Stimulated activated memory B cell treated with anti-CD40 and anti-IgM and Interleukin-4, amounts not matched to agents 10 μg/mL and 1 μg/mL and 100 μg/mL, for 72 hours (primary cell): ENCODE data around the gene OLFML1.

Experiments used
- ATAC-seq: fragments of 150-1000 bp; cut with Tn5 transposase; 2 replicates; pipeline ENCODE4 v1.10.0; 2021
- H3K27ac Mint-ChIP-seq: one replicate; pipeline ENCODE4 v1.8.0; 2022; ENCODE audit warnings: mild to moderate bottlenecking, mixed read lengths
- H3K27me3 Mint-ChIP-seq: one replicate; pipeline ENCODE4 v1.8.0; 2022; ENCODE audit warnings: mixed read lengths
- H3K36me3 Mint-ChIP-seq: one replicate; pipeline ENCODE4 v1.8.0; 2022; ENCODE audit warnings: mixed read lengths
- H3K4me1 Mint-ChIP-seq: one replicate; pipeline ENCODE4 v1.8.0; 2022; ENCODE audit warnings: mixed read lengths
- H3K4me3 Mint-ChIP-seq: one replicate; pipeline ENCODE4 v1.8.0; 2022; ENCODE audit warnings: mild to moderate bottlenecking, moderate library complexity, mixed read lengths
- H3K9me3 Mint-ChIP-seq: one replicate; pipeline ENCODE4 v1.8.0; 2022; ENCODE audit warnings: mixed read lengths

OLFML1 gene

DNA sequence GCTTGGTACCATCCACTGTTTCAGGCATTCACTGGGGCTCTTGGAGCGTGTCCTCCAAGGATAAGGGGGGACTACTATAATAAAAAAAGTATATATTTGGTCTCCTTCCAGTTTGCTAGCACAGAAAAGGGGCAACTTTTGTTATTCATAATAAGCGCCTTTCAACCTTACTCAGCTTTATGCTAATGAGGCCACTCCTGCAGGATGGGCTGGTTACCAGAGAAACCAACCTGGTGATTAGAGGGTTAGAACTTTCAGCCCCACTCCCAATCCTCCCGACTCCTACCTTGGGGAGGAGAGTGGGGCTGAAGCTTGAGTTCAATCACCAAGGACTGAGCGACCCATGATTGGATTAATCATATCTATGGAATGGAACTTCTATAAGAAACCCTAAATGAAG lies 60.3 kb downstream of the OLFML1 start:
- Mint-ChIP-seq H3K36me3 (peaks cover 46% of the 10 kb centered on the region), H3K9me3 (no peaks in the 10 kb centered on the region), H3K4me1 (peaks cover 86% of the 10 kb centered on the region), H3K27ac (no peak overlapping the region), H3K4me3 (no peak overlapping the region), H3K27me3 (no peaks in the 10 kb centered on the region)
- ATAC-seq: no peak

DNA sequence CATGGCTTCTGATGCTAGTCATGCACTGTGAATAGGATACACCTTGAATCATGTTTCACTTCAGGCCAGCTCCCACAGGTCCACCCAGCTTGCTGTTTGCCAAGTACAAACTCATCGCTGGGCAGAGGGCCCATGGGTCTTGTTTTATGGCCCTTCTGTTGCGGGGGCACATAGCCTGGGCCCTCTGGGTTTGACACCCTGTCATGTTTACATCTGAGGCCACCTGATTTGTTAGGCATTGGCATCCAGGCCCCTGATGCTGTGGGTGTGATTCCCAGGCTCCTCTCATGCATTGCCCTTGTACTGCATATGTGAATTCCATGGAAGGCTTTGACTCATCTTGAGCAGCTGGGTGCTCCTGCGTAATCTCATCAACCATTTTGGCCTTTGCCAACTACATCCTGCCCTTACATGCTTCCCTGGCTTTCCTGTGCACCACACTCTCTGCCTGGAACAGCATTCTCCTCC lies 61.1 kb downstream of the OLFML1 start:
- no peak overlapping the region for H3K4me3 Mint-ChIP-seq
- ATAC-seq: no peak
- peaks cover 78% of the 10 kb centered on the region for H3K4me1 Mint-ChIP-seq
- H3K27me3 Mint-ChIP-seq: no peaks in the 10 kb centered on the region
- peaks cover 53% of the 10 kb centered on the region for H3K36me3 Mint-ChIP-seq
- H3K9me3 Mint-ChIP-seq: no peaks in the 10 kb centered on the region
- H3K27ac Mint-ChIP-seq: peak overlapping the region; percentile 7

DNA sequence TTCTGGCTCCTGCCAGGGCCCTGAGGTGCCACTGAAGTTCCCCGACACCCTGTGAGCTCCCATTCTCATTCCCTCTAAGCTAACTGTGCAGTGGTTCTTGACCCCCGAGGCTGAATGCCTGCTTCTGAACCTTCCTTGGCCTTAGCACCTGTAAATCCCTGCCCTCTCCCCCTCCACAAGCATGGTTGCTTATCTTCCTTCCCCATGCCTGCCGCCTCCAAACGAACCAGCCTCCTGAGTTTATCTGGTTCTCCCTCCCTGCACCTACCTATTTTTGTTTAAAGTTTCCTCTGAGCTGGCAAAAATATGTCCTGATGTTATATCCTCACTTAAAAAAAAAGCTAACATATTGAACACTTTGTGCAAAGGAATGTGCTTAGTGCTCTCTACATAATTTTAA lies 62.4 kb downstream of the OLFML1 start:
- Mint-ChIP-seq H3K4me1 (peaks cover 67% of the 10 kb centered on the region), H3K27ac (peak overlapping the region; percentile 7), H3K36me3 (peaks cover 67% of the 10 kb centered on the region), H3K27me3 (no peaks in the 10 kb centered on the region), H3K9me3 (no peaks in the 10 kb centered on the region), H3K4me3 (no peak overlapping the region)
- no peak for ATAC-seq

DNA sequence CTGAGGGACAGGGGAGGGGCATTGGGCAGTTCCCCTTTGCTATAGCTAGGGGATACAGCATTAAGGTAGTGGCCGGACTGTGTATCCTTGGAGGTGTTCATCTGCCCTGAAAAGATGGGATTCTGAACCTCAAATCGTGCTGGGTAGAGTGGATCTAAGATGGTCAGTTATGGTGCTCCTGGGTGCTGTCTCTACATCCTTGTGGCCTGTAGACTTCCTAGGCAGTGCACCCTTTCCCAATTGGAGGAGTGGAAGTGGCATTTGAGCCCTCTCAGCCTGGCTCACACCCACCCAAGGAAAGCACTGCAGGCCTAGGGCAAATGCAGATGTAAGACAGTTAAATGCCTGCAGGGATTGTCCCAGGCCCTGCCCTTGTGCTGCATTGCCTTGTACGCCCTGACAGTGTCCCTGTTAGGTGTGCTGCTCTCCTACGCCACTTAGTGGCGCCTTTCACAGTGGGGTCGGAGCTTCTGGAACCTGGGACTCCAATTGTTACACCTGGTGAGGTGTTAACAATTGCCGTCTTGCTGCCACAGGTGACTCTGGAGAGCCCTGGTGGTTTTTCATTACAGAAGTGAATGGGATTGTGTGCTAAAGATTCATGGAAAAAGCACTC lies 63.5 kb downstream of the OLFML1 start:
- no peaks in the 10 kb centered on the region for H3K27me3 Mint-ChIP-seq
- no peak overlapping the region for H3K4me3 Mint-ChIP-seq
- H3K27ac Mint-ChIP-seq: no peak overlapping the region
- no peaks in the 10 kb centered on the region for H3K9me3 Mint-ChIP-seq
- peaks cover 58% of the 10 kb centered on the region for H3K4me1 Mint-ChIP-seq
- peaks cover 73% of the 10 kb centered on the region for H3K36me3 Mint-ChIP-seq
- peak; percentile 83 for ATAC-seq

DNA sequence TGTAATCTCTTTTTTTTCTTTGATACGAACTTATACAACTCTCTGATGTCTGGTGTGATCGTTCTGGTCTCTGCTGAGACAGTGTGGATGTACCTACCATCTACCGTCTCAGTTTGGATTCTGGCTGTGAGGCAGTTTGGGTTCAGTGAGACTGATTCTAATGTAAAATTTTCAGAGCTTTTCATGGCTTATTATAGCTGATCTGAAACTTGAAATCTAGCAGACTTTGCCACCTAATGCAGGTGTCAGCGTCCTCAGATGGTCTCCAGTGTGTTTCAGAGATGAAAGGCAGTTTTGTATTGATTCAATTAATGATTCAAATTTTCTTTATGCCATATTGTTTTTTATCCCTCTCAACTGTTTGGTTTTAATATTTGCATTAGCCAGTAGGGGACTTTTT lies 64.4 kb downstream of the OLFML1 start:
- Mint-ChIP-seq H3K4me3 (no peak overlapping the region), H3K4me1 (peaks cover 60% of the 10 kb centered on the region), H3K36me3 (peaks cover 75% of the 10 kb centered on the region), H3K9me3 (no peaks in the 10 kb centered on the region), H3K27me3 (no peaks in the 10 kb centered on the region), H3K27ac (peak overlapping the region; percentile 16)
- ATAC-seq: no peak

DNA sequence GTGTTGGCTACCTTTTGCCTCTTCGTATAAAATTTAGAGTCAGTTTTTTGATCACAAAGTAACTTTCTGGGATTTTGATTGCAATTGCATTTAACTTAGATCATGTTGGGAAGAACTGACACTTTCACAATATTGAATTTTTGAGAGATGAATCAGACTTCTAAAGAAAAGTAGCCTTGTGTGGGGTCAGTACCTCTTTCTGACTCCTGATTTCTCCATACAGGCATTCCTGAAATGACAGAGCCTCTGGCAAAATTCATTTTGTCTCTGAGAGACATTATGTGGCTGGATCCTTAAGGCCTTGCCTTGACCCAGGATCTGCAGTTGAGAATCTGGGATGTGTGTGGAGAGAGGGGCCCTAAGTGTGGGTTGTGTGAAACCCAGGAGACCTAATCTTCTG lies 66.3 kb downstream of the OLFML1 start:
- no peak overlapping the region for H3K27ac Mint-ChIP-seq
- H3K9me3 Mint-ChIP-seq: no peaks in the 10 kb centered on the region
- H3K36me3 Mint-ChIP-seq: peaks cover 80% of the 10 kb centered on the region
- H3K27me3 Mint-ChIP-seq: no peaks in the 10 kb centered on the region
- H3K4me3 Mint-ChIP-seq: no peak overlapping the region
- peaks cover 51% of the 10 kb centered on the region for H3K4me1 Mint-ChIP-seq
- no peak for ATAC-seq

DNA sequence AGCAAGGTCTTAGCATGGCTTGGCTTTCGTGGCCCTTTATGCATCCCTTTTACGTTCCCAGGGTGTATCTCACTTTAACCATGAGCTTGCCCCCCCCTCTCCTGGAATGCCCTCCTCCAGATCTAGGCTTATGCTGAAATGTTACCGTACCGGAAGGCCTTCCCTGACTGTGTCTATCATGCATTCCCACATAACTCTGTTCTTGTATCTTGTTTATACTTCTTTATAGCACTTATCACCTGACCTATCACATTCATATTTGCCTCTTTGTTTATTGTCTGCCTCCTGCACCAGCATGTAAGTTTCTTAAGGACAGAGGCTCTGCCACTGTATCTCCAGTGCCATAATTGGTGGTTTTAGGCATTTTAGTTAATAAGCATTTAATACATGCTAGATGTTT lies 67.4 kb downstream of the OLFML1 start:
- ATAC-seq: no peak
- Mint-ChIP-seq H3K4me3 (no peak overlapping the region), H3K27me3 (no peaks in the 10 kb centered on the region), H3K36me3 (peaks cover 80% of the 10 kb centered on the region), H3K9me3 (no peaks in the 10 kb centered on the region), H3K27ac (no peak overlapping the region), H3K4me1 (peaks cover 48% of the 10 kb centered on the region)

DNA sequence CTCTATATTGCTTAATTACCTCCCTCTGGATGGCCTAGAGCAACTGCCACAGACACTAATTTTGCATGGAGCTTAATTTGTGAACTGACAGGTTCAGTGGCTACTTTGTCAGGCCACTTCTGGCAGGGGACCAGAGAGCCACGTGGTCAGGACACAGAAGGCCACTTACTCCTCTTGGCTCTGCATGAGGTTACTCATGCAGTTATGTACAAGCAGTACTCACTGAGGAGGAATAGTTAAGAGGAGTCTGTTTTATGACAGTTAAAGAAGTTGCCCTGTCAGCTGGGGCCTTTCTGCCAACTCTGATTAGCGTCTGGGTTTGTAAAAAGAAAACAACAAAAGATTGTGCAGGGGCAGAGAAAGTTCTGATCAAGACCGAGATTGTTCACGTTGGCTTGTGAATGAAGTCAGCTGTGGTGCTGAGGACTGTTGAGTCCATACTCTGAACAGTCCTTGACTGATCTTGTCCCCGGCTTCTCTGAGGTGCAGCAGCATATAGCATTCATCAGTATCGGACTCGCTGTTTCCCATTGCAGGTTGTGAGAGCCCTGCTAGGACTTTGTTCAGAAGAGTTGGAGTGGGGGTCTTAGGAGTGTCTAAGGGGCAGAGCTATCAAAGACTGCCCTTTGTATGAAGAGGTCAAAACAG lies 69.9 kb downstream of the OLFML1 start:
- H3K27ac Mint-ChIP-seq: no peak overlapping the region
- ATAC-seq: no peak
- no peaks in the 10 kb centered on the region for H3K9me3 Mint-ChIP-seq
- no peaks in the 10 kb centered on the region for H3K27me3 Mint-ChIP-seq
- peaks cover 33% of the 10 kb centered on the region for H3K4me1 Mint-ChIP-seq
- H3K4me3 Mint-ChIP-seq: no peak overlapping the region
- H3K36me3 Mint-ChIP-seq: peaks cover 70% of the 10 kb centered on the region

DNA sequence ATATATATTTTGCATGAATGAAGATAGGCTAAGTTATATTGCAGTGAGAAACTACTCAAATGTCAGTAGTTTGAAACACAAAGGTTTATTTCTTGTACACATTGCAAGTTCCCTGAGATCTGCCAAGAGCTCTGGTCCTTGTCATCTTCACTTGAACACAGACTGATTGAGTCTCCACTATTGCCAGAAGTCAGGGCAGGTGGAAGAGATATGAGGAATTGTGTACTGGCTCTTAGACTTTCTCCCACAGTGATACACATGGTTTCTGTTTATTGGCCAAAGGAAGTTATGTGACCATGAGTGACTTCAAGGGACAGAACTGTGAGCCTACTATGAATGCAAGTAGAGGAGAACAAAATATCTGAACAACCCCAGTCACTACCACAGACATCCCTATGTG lies 72.7 kb downstream of the OLFML1 start:
- H3K4me3 Mint-ChIP-seq: no peak overlapping the region
- no peak for ATAC-seq
- H3K9me3 Mint-ChIP-seq: no peaks in the 10 kb centered on the region
- no peaks in the 10 kb centered on the region for H3K27me3 Mint-ChIP-seq
- peaks cover 31% of the 10 kb centered on the region for H3K4me1 Mint-ChIP-seq
- H3K27ac Mint-ChIP-seq: no peak overlapping the region
- H3K36me3 Mint-ChIP-seq: peaks cover 53% of the 10 kb centered on the region

DNA sequence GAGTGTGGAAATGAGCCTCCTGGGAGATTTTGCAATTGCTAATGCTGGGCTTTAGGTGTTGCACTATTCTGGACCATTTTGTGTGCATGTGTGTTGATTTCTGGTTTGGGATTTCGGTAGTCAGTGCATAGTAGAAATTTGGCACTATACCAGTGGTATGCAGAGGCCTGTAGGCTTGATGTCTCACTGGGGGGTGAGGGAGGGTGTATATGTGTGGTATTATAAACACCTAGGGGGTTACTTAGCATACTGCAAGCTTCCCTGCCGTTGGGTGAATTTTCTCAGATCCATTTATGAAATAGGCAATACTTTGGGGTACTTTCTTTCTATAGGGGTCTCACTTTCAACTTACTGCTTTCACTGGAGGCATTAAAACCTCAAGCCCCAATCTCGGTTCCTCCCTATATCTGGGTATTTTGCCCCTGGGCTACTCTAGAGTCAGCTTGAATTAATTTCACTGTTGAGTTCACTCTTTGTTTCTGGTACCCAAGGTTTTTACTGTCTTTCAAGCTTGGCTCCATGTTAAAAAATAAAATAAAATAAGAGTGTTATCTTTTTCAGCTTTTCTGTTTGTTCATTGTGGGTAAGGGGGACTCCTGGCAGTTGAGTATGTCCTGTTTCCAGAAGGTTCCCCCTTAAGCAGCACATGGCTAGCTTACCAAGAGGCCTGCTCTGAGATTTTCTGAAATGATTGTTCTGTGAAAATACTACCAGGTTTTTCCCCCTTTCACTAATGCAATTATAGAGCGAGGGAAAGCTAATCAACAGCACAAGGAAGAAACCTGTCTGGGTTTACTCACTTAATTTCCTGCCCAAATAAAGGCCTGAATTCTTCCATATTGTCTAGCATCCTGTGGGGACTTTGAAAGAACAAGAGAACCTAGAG lies 74.3 kb downstream of the OLFML1 start:
- peak overlapping the region; percentile 59 for H3K27ac Mint-ChIP-seq
- H3K36me3 Mint-ChIP-seq: peaks cover 53% of the 10 kb centered on the region
- peaks cover 31% of the 10 kb centered on the region for H3K4me1 Mint-ChIP-seq
- no peaks in the 10 kb centered on the region for H3K9me3 Mint-ChIP-seq
- no peaks in the 10 kb centered on the region for H3K27me3 Mint-ChIP-seq
- peak; percentile 58 for ATAC-seq
- H3K4me3 Mint-ChIP-seq: no peak overlapping the region
